OCI-LY7 (cell line): ENCODE results near the gene LPP. TPM values are rescaled to one million over a fixed set of nuclear protein-coding genes. Genes with fewer than 3 reads are reported as not detected.

ENCODE experiments used
- BruUV-seq: library from RNA; stranded (reverse); fragments of 400-500 nt; replicated peaks from 2 replicates; lab custom pipeline; 2021; lab: Mats Ljungman, UMichigan
- CTCF ChIA-PET: fragments of 300-600 bp; sonication (Branson Sonifier 250); formaldehyde crosslinking; loops from one replicate; lab custom pipeline; 2022; ENCODE audit warnings: antibody characterized with exemption; ENCODE audit not compliant: unreplicated experiment; lab: Charles Lee
- POLR2A ChIA-PET: fragments of 300-600 bp; sonication (Branson Sonifier 250); formaldehyde crosslinking; loops from one replicate; lab custom pipeline; 2022; ENCODE audit warnings: antibody characterized with exemption; lab: Charles Lee
- DNase-seq: peaks from one replicate; pipeline ENCODE4 v3.0.0-alpha.2; 2015; ENCODE audit warnings: low spot score
- H2AFZ ChIP-seq: fragments of 200-600 bp; sonication (generic), shearing (Covaris generic); 2 replicates; pipeline ENCODE4 v1.6.1; 2014; ENCODE audit warnings: mild to moderate bottlenecking, antibody characterized with exemption, low read length, moderate library complexity
- H3K27ac ChIP-seq: fragments of 200-600 bp; sonication (generic); 2 replicates; pipeline ENCODE4 v1.5.1; 2014; ENCODE audit warnings: mixed run types, low read depth, mild to moderate bottlenecking, moderate library complexity, low read length, inconsistent platforms; ENCODE audit not compliant: poor library complexity, severe bottlenecking
- H3K36me3 ChIP-seq: fragments of 200-600 bp; sonication (generic); 2 replicates; pipeline ENCODE4 v1.6.1; 2014; ENCODE audit warnings: mild to moderate bottlenecking, antibody characterized with exemption, low read length, moderate library complexity, mixed read lengths; ENCODE audit not compliant: insufficient read depth
- H3K4me1 ChIP-seq: fragments of 200-600 bp; sonication (generic); 2 replicates; pipeline ENCODE4 v1.5.1; 2014; ENCODE audit warnings: mild to moderate bottlenecking, low read length; ENCODE audit not compliant: insufficient read depth, poor library complexity, severe bottlenecking
- H3K4me2 ChIP-seq: fragments of 200-600 bp; sonication (generic); 2 replicates; pipeline ENCODE4 v1.6.1; 2014; ENCODE audit warnings: mild to moderate bottlenecking, low read length
- H3K4me3 ChIP-seq: fragments of 200-600 bp; sonication (generic); 2 replicates; pipeline ENCODE4 v1.5.1; 2014; ENCODE audit warnings: mild to moderate bottlenecking, low read depth, low read length; ENCODE audit not compliant: poor library complexity, severe bottlenecking
- H3K79me2 ChIP-seq: fragments of 200-600 bp; sonication (generic); 2 replicates; pipeline ENCODE4 v1.6.1; 2016; ENCODE audit warnings: low read depth, mild to moderate bottlenecking, low read length, moderate library complexity, mixed read lengths; ENCODE audit not compliant: insufficient read depth
- H3K9me2 ChIP-seq: fragments of 200-600 bp; sonication (generic); 2 replicates; pipeline ENCODE4 v1.6.1; 2016; ENCODE audit warnings: mild to moderate bottlenecking, low read length, mixed read lengths; ENCODE audit not compliant: insufficient read depth
- H3K9me3 ChIP-seq: fragments of 200-600 bp; sonication (generic); 2 replicates; pipeline ENCODE4 v1.6.1; 2014; ENCODE audit warnings: mild to moderate bottlenecking, mixed run types, low read length, mixed read lengths
- H4K20me1 ChIP-seq: fragments of 200-600 bp; sonication (generic); 2 replicates; pipeline ENCODE4 v1.6.1; 2014; ENCODE audit warnings: mild to moderate bottlenecking, antibody characterized with exemption, low read length, moderate library complexity, mixed read lengths; ENCODE audit not compliant: insufficient read depth
- EZH2phosphoT487 ChIP-seq: fragments of 200-600 bp; sonication (generic); IDR thresholded peaks from 2 replicates; pipeline ENCODE4 v1.6.1; 2018; ENCODE audit warnings: low read depth, borderline replicate concordance, mild to moderate bottlenecking, mixed run types, antibody characterized with exemption, low read length, moderate library complexity, mixed read lengths
- intact Hi-C: fragments of 100-400 bp; cut with micrococcal nuclease; formaldehyde crosslinking; loops from one replicate; pipeline ENCODE4 v1.10.0; 2022; ENCODE audit not compliant: unreplicated experiment
- total RNA-seq, 2 experiments: library from RNA; depleted of rRNA in 1 of 2; stranded (reverse); fragments of >200 nt in 1 of 2; shearing (Covaris generic) in 1 of 2; gene quantifications; 2 replicates each; pipeline ENCODE4 v1.2.3, GENCODE V29; 2014 to 2022
- TF ChIP-seq, protein P1 (sequence below): fragments of 200-600 bp; sonication (generic); conservative IDR thresholded peaks from 2 replicates; pipeline ENCODE4 v1.5.1; 2014; ENCODE audit warnings: mild to moderate bottlenecking, antibody characterized with exemption, low read length, moderate library complexity, mixed read lengths

The LPP gene
- total RNA-seq, 2 experiments from 2014 or later = 10.9 to 119 TPM

DNA sequence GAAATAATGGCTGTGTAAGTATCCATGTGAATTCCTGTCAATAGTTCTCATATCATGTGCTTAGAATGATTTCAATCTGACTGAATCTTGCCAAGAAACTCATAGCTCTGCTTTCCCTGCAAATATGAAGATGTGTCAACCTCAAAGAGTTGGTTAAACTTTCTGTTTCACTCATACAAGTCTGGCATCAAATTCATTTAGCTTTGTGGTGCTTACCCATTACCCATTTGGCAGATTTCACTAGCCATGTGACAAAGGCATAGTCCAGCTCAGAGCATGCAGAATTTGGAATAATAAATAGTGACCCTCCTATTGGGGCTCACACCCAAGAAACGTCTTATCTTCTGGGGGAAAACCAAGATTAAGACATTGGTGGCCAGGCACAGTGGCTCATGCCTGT lies 761.2 kb downstream of the LPP start:
- no peak overlapping the region for H3K27ac ChIP-seq
- no peaks in the 10 kb centered on the region for H4K20me1 ChIP-seq
- no peaks in the 10 kb centered on the region for H3K79me2 ChIP-seq
- no peak overlapping the region for H2AFZ ChIP-seq
- H3K4me2 ChIP-seq = no peak overlapping the region
- no TSS peak for BruUV-seq
- TF ChIP-seq, protein P1, sequence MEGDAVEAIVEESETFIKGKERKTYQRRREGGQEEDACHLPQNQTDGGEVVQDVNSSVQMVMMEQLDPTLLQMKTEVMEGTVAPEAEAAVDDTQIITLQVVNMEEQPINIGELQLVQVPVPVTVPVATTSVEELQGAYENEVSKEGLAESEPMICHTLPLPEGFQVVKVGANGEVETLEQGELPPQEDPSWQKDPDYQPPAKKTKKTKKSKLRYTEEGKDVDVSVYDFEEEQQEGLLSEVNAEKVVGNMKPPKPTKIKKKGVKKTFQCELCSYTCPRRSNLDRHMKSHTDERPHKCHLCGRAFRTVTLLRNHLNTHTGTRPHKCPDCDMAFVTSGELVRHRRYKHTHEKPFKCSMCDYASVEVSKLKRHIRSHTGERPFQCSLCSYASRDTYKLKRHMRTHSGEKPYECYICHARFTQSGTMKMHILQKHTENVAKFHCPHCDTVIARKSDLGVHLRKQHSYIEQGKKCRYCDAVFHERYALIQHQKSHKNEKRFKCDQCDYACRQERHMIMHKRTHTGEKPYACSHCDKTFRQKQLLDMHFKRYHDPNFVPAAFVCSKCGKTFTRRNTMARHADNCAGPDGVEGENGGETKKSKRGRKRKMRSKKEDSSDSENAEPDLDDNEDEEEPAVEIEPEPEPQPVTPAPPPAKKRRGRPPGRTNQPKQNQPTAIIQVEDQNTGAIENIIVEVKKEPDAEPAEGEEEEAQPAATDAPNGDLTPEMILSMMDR = no peak
- no peak for TF ChIP-seq EZH2phosphoT487
- H3K4me3 ChIP-seq = no peak overlapping the region
- intact Hi-C loops = no loop called here
- ChIA-PET POLR2A (interaction anchor here (0.6 to 1.1 kb wide), 3 partner anchors 10 to 860 kb away, joined by 3 to 4 read pairs (median 3); no protein-coding TSS in a partner anchor), CTCF (no interaction called here)
- DNase-seq = no peak
- peaks cover 22% of the 10 kb centered on the region for H3K4me1 ChIP-seq
- no peaks in the 10 kb centered on the region for H3K9me3 ChIP-seq
- H3K36me3 ChIP-seq = no peaks in the 10 kb centered on the region
- no peaks in the 10 kb centered on the region for H3K9me2 ChIP-seq

DNA sequence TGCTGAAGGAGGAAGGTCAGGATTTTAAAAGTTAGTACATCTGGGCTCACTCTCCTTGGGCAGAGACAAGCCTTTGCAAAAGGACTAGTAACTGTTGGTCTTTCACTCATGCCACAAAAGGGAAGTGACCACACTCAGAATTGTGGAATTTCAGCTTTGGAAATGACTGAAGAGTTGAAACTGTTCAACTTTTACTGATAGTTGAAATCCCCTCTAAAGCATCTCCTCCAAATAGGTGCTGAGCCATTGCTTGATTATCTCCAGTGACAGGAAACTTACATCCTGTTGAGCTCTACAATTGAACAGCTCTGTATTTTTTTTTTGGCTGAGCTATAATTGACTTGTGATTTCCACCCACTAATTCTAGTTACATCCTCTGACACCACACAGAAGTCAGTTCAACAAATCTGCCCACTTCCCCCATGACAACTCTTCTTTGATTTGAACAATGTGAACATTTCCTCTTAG lies 763.0 kb downstream of the LPP start:
- no peaks in the 10 kb centered on the region for H3K9me2 ChIP-seq
- peaks cover 22% of the 10 kb centered on the region for H3K4me1 ChIP-seq
- no peak overlapping the region for H2AFZ ChIP-seq
- peak overlapping the region; percentile 21 for H3K4me3 ChIP-seq
- H3K27ac ChIP-seq = peak overlapping the region; percentile 34
- no peaks in the 10 kb centered on the region for H3K36me3 ChIP-seq
- POLR2A ChIA-PET = interaction anchor here (0.7 to 2.2 kb wide), 8 partner anchors 16 to 326 kb away, joined by 3 to 5 read pairs (median 4); no protein-coding TSS in a partner anchor
- CTCF ChIA-PET = no interaction called here
- BruUV-seq = no TSS peak
- TF ChIP-seq, protein P1 = no peak
- no peak for TF ChIP-seq EZH2phosphoT487
- peak; percentile 78 for DNase-seq
- H3K4me2 ChIP-seq = peak overlapping the region; percentile 70
- no peaks in the 10 kb centered on the region for H3K79me2 ChIP-seq
- H3K9me3 ChIP-seq = no peaks in the 10 kb centered on the region
- no peaks in the 10 kb centered on the region for H4K20me1 ChIP-seq
- intact Hi-C loops = no loop called here

DNA sequence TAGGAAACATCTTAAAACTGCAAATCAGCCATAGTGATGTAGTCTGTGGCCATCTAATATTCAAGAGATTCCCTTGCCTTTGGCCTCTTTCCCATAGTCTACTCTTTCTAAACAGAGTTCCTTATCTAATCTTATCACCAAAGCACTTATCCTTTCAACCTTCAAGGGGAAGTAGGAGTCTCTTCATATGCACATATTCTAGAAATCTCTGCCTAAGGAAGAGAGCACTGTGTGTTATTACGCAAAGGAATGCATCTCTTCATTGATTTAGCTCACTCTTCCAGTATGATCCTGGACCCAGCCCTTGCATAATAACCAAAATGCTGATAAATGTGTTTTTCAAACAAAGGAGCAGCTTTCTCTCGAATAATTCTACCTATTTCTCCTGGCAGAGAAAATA lies 764.1 kb downstream of the LPP start:
- intact Hi-C loops = no loop called here
- Histone ChIP-seq H3K36me3 (no peaks in the 10 kb centered on the region), H3K4me2 (peak overlapping the region; percentile 70; the same call in 1 of the 2 replicates), H3K9me2 (no peaks in the 10 kb centered on the region), H4K20me1 (no peaks in the 10 kb centered on the region), H3K79me2 (no peaks in the 10 kb centered on the region), H3K4me3 (no peak overlapping the region), H3K27ac (no peak overlapping the region), H2AFZ (no peak overlapping the region), H3K4me1 (peaks cover 22% of the 10 kb centered on the region), H3K9me3 (no peaks in the 10 kb centered on the region)
- BruUV-seq = no TSS peak
- no peak for TF ChIP-seq EZH2phosphoT487
- TF ChIP-seq, protein P1 = no peak
- CTCF ChIA-PET = no interaction called here
- no peak for DNase-seq
- POLR2A ChIA-PET = interaction anchor here (0.7 to 2.2 kb wide), 7 partner anchors 13 to 250 kb away, joined by 3 to 5 read pairs (median 3); no protein-coding TSS in a partner anchor
